Measurements from ENCODE around the gene HS2ST1. TPM values are rescaled to one million over a fixed set of nuclear protein-coding genes. Genes with fewer than 3 reads are reported as not detected.

HS2ST1 gene
- total RNA-seq, 2 experiments from 2014 or later, result 16.8 to 21.6 TPM

DNA sequence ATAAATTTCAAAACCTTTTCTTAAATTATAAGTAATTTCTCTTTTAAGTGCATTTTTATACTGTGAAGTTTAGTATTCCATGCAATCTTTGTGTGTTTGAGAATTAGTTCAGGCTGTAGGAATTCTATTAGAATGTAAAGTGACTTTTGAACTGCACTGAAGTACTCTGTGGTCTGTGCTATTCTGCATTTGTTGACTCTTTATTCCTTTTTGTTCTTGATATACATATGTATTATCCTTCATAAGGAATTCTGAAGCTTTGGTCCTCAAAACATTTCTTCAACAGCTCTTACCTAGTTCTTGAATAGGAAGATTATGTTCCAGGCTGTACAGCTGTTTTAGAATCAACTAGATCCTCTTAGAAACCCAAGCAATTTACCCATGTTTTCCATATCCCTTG, 158.0 kb downstream of the HS2ST1 start:
- TF ChIP-seq, protein P1, sequence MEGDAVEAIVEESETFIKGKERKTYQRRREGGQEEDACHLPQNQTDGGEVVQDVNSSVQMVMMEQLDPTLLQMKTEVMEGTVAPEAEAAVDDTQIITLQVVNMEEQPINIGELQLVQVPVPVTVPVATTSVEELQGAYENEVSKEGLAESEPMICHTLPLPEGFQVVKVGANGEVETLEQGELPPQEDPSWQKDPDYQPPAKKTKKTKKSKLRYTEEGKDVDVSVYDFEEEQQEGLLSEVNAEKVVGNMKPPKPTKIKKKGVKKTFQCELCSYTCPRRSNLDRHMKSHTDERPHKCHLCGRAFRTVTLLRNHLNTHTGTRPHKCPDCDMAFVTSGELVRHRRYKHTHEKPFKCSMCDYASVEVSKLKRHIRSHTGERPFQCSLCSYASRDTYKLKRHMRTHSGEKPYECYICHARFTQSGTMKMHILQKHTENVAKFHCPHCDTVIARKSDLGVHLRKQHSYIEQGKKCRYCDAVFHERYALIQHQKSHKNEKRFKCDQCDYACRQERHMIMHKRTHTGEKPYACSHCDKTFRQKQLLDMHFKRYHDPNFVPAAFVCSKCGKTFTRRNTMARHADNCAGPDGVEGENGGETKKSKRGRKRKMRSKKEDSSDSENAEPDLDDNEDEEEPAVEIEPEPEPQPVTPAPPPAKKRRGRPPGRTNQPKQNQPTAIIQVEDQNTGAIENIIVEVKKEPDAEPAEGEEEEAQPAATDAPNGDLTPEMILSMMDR (IDR thresholded peaks at IDR 0.05), result no peak
- H3K36me3 Mint-ChIP-seq (ENCODE audit: low read depth), result peaks cover 6% of the 10 kb centered on the region
- no peaks in the 10 kb centered on the region for H3K4me1 Mint-ChIP-seq (ENCODE audit: low read depth)
- no peak overlapping the region for H3K4me3 Mint-ChIP-seq
- intact Hi-C loops (cut with micrococcal nuclease), result no loop called here
- ATAC-seq, result no peak
- DNase-seq, result no peak
- ChIA-PET POLR2A (no interaction called here), CTCF (interaction anchor here (4.5 kb wide), 1 partner anchor 12 kb away, joined by 30 read pairs; no protein-coding TSS in a partner anchor)
- no peak overlapping the region for H3K27ac Mint-ChIP-seq
- no peaks in the 10 kb centered on the region for H3K27me3 Mint-ChIP-seq
- no peaks in the 10 kb centered on the region for H3K9me3 Mint-ChIP-seq

DNA sequence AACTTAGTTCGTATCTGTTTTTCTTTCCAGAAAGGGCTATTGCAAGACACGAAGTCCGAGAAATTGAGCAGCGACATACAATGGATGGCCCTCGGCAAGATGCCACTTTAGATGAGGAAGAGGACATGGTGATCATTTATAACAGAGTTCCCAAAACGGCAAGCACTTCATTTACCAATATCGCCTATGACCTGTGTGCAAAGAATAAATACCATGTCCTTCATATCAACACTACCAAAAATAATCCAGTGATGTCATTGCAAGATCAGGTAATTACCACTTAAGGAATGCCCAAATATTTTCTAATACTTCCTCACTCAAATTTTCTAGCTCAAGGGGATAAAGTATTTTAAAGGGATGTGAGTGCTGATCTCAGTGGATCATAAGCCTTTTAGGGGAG, 158.5 kb downstream of the HS2ST1 start:
- POLR2A ChIA-PET, result no interaction called here
- ATAC-seq, result no peak
- CTCF ChIA-PET, result interaction anchor here (4.5 kb wide), 1 partner anchor 11 kb away, joined by 30 read pairs; no protein-coding TSS in a partner anchor

DNA sequence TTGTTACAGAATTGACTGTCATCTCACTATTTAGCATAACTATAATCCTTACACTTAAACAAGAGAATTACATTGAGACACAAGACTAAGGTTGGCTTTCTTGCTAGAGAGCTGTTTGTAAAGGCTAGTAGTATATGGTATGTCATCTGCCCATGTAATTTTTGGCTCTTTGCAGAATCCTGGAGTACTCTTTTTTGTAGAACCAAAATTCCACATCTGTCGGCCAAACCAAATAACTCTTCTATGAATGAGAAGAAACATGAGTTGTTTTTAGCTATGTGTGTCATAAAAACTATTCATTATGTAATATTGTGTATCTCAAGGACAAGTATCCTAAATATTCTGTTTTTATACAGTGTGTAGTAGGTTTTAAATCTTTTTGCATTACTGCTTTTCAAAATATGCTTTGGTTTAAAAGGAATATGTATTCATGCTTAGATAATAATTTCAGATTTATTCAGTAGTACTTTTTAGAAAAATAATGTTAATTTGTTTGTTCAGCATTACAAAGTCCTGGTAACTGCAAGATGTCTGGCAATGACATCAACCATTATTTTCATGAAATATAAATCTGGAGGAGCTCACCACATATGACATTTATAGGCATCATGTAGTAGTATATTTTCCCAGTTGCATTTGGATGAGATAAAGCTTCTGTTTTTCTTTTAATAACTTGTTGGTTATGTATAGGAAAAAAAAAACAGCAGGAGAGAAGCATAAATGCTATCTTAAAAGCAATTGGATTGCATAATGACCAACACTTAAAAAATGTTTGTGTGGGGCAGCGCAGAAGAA, 159.8 kb downstream of the HS2ST1 start:
- POLR2A ChIA-PET, result interaction anchor here (0.5 kb wide), 1 partner anchor 106 kb away, joined by 3 read pairs; no protein-coding TSS in a partner anchor
- H3K9me3 Mint-ChIP-seq, result no peaks in the 10 kb centered on the region
- DNase-seq (no peak), ATAC-seq (no peak)
- intact Hi-C loops (cut with micrococcal nuclease), result no loop called here
- H3K27me3 Mint-ChIP-seq, result no peaks in the 10 kb centered on the region
- no peak overlapping the region for H3K27ac Mint-ChIP-seq
- H3K4me1 Mint-ChIP-seq (ENCODE audit: low read depth), result peaks cover 2% of the 10 kb centered on the region
- TF ChIP-seq, protein P1 (IDR thresholded peaks at IDR 0.05), result no peak
- H3K4me3 Mint-ChIP-seq, result no peak overlapping the region
- peaks cover 5% of the 10 kb centered on the region for H3K36me3 Mint-ChIP-seq (ENCODE audit: low read depth)
- CTCF ChIA-PET, result interaction anchor here (0.8 to 4.5 kb wide), 3 partner anchors 10 to 241 kb away, joined by 3 to 30 read pairs (median 6); no protein-coding TSS in a partner anchor

More for the DNA sequence above, 158.5 kb downstream of the HS2ST1 start:
- H3K36me3 Mint-ChIP-seq (ENCODE audit: low read depth), result peaks cover 5% of the 10 kb centered on the region
- no peak overlapping the region for H3K4me3 Mint-ChIP-seq
- H3K9me3 Mint-ChIP-seq, result no peaks in the 10 kb centered on the region
- no peak for DNase-seq
- H3K27me3 Mint-ChIP-seq, result no peaks in the 10 kb centered on the region
- peaks cover 2% of the 10 kb centered on the region for H3K4me1 Mint-ChIP-seq (ENCODE audit: low read depth)
- TF ChIP-seq, protein P1 (IDR thresholded peaks at IDR 0.05), result no peak
- intact Hi-C loops (cut with micrococcal nuclease), result no loop called here
- H3K27ac Mint-ChIP-seq, result no peak overlapping the region

DNA sequence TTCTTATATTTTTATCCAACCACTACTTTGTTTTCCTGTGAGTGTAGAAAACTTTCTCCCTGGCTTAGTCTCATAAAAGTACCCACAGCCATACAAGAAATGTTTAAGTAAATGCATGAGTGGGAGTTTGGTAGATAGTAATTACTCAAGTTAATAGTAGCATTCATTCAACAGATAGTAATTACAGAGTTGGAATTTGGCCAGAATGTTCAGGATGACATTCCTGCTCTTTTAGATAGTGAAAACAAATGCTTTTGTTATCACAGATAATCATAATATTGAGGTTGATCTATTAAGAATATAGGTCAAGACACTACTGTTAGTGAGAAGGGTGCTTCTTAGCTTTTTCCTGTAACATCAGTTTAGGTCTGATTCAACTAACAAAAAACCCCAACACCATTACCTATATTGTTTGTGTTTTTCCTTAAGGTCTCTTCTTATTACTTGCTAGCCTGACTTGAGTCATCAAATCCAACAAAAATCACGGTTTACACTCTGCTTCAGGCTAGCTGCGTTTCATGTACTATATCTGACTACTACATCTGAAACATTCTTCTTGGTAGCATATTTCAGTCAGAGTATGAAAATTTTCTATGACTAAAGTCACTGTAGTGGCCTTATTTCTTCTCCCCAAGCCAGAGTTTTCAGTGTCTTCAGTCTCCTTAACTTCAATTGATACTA, 163.7 kb downstream of the HS2ST1 start:
- no peak for DNase-seq
- ATAC-seq, result peak; percentile 13
- Mint-ChIP-seq H3K27me3 (no peaks in the 10 kb centered on the region), H3K4me1 (ENCODE audit: low read depth) (peaks cover 13% of the 10 kb centered on the region), H3K27ac (no peak overlapping the region), H3K36me3 (ENCODE audit: low read depth) (peaks cover 2% of the 10 kb centered on the region), H3K4me3 (no peak overlapping the region), H3K9me3 (no peaks in the 10 kb centered on the region)
- intact Hi-C loops (cut with micrococcal nuclease), result no loop called here
- ChIA-PET CTCF (no interaction called here), POLR2A (no interaction called here)
- TF ChIP-seq, protein P1 (IDR thresholded peaks at IDR 0.05), result no peak
